SKM-1 (cell line): ENCODE measurements around the gene ALG3.
A peak's percentile ranks its signal among the peaks of the same experiment; 100 is the strongest.
"Not testable (repeated sequence)": the region's sequence is repeated elsewhere in the genome, so short reads cannot be mapped to it uniquely, and the experiment has no call there.

Experiments
- DNase-seq: peaks from one replicate; lab custom pipeline; 2025; ENCODE audit not compliant: unreplicated experiment; lab: John Stamatoyannopoulos, UW

ALG3 gene

DNA sequence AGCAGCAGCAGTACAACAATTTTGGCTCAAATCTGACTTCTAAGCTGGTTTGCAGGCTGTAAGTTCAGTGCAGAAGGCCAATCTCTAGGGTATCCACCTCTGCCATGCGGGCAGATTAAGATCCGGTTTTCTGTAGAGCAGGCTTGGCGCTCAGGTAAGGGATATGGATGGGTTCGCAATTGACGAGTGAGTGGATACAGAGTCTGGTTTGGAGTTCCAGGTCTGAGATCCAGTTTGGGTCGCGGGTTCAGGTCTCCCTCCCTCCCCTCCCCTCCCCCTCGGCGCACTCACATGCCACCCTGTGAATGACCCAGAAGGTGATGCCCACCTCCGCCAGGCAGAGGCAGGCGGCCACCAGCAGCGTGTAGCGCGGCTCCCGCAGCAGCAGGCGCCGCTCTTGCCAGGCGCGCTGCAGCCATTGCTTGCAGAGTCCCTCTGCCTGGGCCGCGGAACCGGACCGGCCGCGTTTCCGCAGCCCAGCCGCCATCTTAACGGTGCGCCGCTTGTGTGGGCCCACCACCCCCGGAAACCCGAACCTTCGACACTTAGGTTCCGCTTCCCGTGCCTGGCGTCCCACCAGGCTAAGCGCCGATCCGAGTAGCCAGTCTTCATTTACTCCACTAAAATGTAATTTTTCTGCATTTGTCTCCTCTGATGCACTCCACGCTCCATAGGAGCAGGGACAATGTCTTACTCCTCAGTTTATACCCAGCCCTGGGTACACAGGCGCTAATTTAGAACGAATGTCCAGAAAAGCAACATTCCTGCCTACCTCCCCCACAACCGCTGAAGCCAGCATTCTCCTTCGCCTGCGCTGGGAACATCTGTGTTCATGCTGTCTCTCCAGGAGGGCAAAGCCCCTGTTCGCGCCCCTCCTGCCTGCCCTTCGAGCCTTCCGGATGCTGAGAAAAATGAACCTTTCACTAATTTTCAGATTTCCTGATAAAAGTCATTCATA, at the start of gene ALG3:
Gene ALG3, minus strand, starts transcription at position 509 of the 958 bp plus-strand sequence. Its CDS starts 22 bp downstream, at position 487.
- no peak for DNase-seq

DNA sequence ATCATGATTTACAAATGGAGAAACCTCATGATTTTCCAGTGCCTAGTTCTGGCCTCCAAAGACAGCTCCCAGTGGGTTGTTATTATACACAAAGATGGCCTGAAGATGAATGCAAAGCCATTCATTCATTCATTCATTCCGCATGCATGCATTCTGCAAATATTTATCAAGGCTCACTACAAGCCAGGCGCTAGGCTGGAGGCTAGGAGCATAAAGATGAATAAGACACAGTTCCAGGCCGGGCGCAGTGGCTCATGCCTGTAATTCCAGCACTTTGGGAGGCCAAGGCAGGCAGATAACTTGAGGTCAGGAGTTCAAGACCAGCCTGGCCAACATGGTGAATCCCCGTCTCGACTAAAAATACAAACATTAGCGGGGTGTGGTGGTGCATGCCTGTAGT, 47.9 kb upstream of the ALG3 start:
- no peak for DNase-seq

DNA sequence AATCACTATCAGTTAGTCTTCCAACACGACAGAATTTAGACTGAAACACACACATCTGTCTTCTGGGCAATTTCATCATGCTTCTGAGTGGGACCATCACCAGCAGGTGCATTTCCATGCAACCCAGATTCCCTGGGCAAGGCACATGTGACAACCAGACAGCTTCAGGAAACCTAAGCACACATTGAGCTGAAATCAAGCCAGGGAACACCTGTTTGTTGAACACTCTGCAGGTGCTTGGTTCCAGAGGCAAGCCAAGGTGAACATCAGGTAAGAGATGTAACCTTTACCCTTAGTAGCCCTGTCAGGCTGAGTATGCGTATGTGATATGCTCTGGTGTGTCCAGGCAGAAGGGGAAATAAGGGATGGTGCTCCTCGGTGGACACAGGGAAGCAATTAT, 47.0 kb upstream of the ALG3 start:
- no peak for DNase-seq

DNA sequence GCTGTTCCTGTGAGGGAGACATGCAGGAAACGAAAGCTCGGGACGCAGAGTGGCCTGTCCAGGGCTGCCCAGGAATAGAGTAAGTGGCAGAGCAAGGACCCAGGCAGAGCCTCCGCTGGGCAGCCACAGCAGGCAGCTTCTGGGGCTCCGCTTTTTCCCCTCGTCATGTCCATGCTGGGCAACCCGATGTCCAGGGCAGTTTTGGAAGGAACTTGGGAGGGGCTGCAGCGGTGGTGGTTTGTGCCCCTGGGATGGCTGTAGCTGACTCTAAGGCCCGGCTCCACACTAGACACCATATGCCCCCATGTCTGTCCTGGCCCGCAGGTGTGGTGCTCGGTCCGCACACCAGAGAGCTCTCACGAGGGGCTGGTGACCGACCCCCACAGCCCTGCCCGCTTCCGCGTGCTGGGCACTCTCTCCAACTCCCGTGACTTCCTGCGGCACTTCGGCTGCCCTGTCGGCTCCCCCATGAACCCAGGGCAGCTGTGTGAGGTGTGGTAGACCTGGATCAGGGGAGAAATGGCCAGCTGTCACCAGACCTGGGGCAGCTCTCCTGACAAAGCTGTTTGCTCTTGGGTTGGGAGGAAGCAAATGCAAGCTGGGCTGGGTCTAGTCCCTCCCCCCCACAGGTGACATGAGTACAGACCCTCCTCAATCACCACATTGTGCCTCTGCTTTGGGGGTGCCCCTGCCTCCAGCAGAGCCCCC, 43.1 kb upstream of the ALG3 start:
- no peak for DNase-seq

DNA sequence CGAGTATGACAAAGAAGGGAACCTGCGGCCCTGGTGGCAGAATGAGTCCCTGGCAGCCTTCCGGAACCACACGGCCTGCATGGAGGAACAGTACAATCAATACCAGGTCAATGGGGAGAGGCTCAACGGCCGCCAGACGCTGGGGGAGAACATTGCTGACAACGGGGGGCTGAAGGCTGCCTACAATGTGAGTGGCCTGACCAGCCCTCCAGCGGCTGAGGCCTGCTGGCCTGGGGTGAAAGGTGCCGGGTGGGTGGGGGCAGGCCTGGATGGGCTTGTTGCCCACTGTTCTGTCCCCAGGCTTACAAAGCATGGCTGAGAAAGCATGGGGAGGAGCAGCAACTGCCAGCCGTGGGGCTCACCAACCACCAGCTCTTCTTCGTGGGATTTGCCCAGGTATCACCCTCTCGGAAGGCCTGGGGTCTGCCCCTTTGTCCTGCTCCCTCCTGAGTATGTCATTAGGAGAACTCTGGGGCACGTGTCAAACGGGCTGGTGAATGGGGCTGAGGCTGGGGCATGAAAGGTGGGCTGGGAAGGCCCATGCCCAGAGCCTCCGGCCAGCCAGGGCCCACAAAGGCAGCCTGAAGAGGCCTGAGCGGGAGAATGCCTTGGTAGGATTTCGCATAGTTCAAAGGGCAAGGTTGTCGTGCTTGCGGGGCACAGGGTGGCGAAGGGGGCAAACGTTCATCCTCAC, 42.4 kb upstream of the ALG3 start:
- no peak for DNase-seq

DNA sequence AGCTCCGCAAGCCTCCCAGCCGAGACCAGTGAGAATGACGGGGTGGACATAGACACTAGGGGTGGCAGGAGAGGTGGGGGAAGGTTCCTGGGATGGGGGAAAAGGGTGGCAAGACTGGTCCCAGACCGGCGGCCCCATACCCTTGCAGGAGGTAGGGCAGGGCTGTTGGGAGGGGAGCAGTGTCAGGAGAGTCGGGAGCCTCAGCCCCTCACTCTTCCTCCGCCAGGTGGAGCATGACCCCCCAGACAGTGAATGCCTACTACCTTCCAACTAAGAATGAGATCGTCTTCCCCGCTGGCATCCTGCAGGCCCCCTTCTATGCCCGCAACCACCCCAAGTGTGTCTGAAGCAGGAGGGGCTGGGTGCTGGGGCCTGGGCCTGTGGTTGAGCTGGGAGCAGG, 41.6 kb upstream of the ALG3 start:
- no peak for DNase-seq

DNA sequence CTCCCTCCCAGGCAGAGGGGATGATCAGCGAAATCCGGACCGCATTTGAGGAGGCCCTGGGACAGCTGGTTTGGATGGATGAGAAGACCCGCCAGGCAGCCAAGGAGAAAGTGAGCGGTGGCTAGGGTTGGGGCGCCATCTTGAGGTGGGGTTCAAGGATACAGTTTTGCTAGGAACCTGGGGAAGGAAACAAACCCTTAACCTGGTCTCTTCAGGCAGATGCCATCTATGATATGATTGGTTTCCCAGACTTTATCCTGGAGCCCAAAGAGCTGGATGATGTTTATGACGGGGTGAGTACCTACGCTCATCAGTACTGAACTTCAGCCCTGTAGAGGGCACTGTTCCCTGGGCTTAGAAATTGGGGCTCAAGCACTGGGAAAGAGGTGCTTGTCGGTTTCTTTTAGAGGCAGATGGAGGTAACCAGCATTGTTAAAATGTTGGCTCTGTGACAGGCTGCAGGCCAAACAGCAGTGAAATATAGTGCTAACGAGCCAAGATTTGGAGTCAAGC, 40.7 kb upstream of the ALG3 start:
- peak; percentile 14 for DNase-seq

DNA sequence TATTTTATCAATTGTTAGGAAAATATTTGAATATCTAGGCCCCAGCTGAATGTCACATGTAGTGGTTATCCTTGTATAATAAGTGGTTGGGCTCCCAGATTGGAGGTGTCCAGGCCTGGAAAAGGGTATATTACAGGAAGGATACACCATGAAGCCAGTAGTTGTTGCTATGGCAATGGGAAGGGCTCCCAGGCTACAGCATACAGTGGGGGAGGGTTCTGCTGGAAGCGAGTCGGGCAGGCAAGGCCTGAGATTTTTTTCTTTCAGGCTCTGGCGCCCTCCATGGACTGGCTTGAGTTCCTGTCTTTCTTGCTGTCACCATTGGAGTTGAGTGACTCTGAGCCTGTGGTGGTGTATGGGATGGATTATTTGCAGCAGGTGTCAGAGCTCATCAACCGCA, 35.9 kb upstream of the ALG3 start:
- DNase-seq, result peak; percentile 9

DNA sequence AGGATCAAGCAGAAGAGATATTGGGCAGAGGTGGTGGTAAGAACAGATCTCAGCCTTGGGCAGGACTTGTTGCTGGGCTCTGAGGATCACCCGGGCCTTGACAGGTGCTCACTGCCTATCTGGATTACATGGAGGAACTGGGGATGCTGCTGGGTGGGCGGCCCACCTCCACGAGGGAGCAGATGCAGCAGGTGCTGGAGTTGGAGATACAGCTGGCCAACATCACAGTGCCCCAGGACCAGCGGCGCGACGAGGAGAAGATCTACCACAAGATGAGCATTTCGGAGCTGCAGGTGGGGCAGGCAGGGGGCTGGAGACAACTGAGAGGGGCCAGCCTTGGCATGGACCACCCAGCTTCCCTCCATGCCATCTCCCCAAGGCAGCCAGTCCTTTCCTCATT, 34.9 kb upstream of the ALG3 start:
- no peak for DNase-seq

DNA sequence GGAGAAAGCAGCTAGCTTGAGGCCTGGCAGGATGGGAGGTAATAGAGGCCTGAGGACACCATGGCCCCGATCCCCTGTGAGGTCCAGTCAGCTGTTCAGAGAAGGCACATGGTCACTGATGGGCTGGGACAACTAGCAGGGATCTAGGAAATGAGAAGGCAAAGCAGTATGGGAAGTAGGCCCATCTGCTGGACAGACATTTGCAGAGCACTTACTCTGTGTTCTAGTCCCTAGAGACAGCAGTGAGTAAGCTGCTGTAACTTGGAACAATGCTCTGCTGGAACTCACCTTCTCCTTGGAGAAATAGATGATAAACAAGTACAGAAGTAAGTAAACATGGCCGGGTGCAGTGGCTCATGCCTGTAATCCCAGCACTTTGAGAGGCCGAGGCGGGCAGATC, 34.2 kb upstream of the ALG3 start:
- DNase-seq, result no peak

DNA sequence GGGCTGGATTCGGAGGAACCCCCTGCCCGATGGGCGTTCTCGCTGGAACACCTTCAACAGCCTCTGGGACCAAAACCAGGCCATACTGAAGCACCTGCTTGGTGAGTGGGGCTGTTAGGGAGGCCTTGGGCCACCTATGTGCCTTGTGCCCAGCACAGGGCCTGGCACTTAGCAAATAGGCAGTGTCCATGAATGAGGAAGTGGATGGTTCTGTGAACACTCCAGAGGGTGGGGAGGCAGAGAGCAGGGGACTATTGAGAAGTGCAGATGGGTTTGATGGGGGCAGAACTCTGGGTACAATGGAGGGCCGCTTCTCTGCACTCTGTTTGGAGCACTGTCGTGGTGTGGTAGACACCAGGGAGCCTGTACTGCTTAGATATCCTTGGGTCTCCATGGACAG, 28.6 kb upstream of the ALG3 start:
- no peak for DNase-seq

DNA sequence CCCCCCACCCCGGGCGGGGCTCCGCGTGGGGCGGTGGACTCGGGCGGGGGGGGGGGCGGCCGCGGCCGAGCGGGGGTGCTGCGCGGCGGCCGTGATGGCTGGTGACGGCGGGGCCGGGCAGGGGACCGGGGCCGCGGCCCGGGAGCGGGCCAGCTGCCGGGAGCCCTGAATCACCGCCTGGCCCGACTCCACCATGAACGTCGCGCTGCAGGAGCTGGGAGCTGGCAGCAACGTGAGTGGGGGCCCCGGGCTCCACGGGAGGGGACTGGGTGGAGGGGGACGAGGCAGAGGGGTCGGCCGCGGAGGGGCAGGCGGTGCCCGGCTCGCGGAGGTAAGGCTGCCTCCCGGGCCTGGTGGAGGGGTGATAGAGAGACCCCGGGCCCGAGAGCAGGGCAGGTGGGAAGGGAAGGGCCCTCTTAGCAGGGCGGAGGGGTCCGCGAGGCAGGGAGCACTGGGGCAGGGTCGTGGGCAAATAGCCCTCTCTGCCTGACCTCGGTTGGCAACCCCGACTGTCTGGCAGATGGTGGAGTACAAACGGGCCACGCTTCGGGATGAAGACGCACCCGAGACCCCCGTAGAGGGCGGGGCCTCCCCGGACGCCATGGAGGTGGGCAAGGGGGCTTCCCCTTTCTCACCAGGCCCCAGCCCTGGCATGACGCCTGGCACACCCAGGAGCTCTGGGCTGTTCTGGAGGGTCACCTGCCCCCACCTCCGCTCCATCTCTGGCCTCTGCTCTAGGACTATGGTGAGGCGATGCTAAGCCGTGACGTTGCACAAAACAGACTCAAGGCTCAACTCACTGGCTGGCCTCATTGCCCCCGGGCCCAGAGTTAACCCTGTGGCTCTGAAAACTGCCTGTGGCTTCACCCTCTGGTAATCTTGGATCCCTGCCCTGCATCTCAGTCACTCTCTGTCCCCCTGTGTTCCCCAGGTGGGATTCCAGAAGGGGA, 27.5 kb upstream of the ALG3 start, which contains the start of gene ECE2:
Gene ECE2, plus strand, starts transcription at position 62 of the 950 bp plus-strand sequence. Its CDS starts 132 bp downstream, at position 194.
- DNase-seq, result no peak

DNA sequence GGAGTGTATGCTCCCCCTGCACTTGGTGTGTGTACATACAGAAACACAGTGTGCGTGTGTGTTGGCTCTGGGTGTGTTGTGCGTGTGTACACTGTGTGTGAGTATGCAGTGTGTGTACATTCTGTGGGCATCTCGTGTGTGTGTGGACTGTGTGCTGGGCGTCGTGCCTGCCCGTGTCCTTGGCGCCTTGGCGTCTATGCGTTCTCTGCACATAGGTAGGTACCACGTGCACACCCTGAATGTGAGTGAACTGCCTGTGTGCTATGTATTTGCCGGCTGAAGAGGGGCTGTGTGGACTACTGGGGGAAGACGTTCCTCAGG, 26.6 kb upstream of the ALG3 start:
- DNase-seq, result no peak

DNA sequence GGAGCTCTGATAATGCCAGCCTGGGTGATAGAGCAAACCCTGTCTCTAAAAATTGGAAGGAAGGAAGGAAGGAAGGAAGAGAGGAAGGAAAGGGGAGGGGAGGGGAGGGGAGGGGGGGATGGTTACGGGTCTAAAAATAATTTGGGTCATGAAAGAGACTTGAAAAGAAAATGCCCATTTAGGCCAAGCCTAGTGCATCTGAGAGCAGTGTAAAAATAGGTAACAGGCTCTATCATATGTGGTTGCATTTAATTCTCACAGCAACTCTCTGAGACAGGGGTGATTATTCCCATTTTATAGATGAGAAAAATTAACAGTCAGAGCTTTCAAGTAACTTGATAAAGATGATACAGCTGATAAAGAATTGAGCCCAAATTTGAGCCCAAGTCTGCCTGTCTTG, 23.5 kb upstream of the ALG3 start:
- no peak for DNase-seq

DNA sequence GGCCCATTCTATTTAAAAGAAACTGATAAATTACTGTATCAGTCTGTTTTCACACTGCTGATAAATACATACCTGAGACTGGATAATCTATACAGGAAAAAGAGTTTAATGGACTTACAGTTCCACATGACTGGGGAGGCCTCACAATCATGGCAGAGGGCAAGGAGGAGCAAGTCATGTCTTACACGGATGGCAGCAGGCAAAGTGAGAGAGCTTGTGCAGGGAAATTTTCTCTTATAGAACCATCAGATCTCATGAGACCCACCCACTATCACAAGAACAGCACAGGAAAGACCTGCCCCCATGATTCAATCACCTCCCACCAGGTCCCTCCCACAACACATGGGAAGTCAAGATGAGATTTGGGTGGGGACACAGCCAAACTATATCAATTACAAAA, 18.5 kb upstream of the ALG3 start:
- not testable (repeated sequence) for DNase-seq

DNA sequence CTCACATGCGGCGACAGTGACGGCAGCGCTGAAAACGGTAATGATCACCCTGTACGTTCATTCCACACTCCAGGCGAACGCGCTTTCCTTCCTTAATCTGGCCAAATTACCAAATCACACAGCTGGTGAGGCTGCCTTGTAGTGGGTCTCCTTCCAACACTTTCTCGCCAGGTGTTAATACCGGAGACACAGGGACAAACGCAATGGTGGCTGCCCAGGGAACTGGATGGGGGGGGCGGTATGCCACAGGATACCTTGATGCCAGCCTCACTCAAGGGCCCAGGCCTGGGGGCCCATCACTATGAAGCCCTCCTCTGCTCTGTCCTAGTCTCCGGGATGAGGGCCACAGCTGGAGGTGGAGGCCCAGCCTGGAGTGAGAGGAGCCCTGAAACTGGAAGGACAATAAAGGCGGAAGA, 14.0 kb upstream of the ALG3 start:
- no peak for DNase-seq

DNA sequence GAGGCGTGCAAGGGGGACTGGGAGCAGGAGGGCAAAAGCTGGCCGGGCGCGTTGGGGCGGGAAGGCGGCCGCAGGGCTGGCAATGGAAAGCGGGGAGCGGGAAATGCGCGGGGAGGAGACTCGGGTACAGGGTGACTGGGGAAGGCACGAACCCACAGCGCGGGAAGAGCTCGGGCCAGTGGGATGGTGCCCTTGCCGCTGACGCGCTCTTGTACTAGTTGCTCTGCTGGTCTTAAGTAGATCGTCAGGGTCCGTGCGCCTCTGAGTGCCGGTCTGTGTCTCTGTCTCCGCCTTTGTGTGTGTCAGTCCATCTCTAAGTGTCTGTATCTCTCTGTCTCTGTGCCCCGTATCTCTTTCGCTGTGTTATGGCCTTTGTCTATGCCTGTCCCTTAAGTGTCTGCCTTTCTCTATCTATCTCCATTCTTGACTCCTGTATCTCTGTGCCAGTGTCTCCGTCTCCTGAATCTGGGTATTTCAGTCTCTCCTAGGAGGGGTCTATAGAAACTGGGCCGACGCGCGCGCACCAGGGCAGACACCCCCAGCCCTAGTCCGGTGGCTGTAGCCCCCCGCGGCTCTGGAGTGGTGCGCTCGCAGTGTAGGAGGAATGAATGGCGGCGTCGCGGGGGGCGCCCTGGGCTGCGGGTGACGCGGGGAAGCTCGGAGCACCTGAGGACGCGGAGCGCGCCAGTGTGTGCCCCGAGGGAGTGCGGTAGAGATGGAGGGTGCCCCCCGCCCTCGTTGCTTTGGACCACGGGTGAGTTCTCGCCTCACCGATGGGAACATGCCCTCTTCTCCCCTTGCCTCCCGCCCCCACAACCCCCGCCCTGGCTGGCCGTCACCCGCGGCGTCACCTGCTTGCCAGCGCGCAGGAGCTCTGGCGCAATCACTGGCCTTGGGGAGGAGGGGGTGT, 13.3 kb upstream of the ALG3 start:
- no peak for DNase-seq

DNA sequence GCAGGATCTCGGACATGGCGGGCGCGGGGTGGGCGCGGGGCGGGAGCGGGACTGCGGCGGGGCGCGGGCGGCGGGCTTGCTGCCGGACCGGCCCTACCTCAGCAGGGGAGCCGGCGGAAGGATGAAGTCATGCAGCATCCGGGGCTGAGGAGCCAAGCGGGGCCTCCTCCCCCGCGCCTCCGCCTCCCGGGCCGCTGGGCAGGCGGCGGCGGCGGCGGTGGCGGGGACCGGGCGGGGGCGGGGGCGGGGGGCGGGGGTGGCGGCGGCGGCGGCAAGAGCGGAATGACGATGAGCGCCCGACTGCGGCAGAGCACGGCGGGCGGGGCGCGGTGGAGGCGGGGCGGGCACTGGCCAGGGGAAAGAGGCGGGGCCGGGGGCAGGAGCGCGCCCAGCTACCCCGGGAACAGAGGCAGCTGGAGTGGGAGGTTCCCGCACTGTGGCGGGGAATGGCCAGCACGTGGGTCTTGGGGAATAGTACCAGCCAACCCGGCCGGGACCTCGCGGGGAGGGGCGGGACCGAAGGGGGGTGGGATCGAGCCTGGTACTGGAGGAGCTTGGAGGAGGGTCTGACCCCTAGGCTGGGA, 12.6 kb upstream of the ALG3 start, which contains the start of gene CAMK2N2:
Gene CAMK2N2, minus strand, starts transcription at position 284 of the 584 bp plus-strand sequence. Its CDS starts 268 bp downstream, at position 16.
- DNase-seq, result peak; percentile 10
